Naive thymus-derived CD4-positive, alpha-beta T cell (primary cell): ENCODE results near the gene ICAM5. TPM values are rescaled to one million over a fixed set of nuclear protein-coding genes. Genes with fewer than 3 reads are reported as not detected.
A peak's percentile ranks its signal among the peaks of the same experiment; 100 is the strongest.

ENCODE experiments used
- ATAC-seq: fragments of 150-1000 bp; cut with Tn5 transposase; 2 replicates; pipeline ENCODE4 v1.10.0; 2021; ENCODE audit warnings: mild to moderate bottlenecking, moderate library complexity
- CTCF ChIA-PET: fragments of 350-600 bp; sonication (Branson Sonifier 250); formaldehyde crosslinking; loops from one replicate; lab custom pipeline; 2021; ENCODE audit warnings: antibody characterized with exemption; lab: Charles Lee
- POLR2A ChIA-PET: fragments of 350-600 bp; sonication (Branson Sonifier 250); formaldehyde crosslinking; loops from one replicate; lab custom pipeline; 2021; ENCODE audit warnings: antibody characterized with exemption, inconsistent platforms; lab: Charles Lee
- DNase-seq, 9 donors: peaks; one replicate each; pipeline versions ENCODE4 v3.0.0 to v3.0.0-alpha.2; 2020 to 2022; ENCODE audit warnings: mixed read lengths in 1 of 9
- H3K27ac ChIP-seq: one replicate; pipeline ENCODE4 v1.7.0; 2013; ENCODE audit warnings: mild to moderate bottlenecking, low read depth, low read length, moderate library complexity
- H3K27me3 ChIP-seq, 2 donors: one replicate each; pipeline ENCODE4 v1.7.0; 2013; ENCODE audit warnings: low read length in 2 of 2, mild to moderate bottlenecking in 2 of 2, moderate library complexity in 2 of 2; ENCODE audit not compliant: control insufficient read depth in 2 of 2, insufficient read depth in 2 of 2
- H3K36me3 ChIP-seq, 3 experiments: 1 replicate in 2 of 3; 2 replicates in 1 of 3; pipeline ENCODE4 v1.7.0; 2013; ENCODE audit warnings: low read length in 3 of 3, mild to moderate bottlenecking in 3 of 3, moderate library complexity in 1 of 3; ENCODE audit not compliant: insufficient read depth in 3 of 3, control insufficient read depth in 2 of 3
- H3K4me1 ChIP-seq, 2 donors: one replicate each; pipeline ENCODE4 v1.7.0; 2013; ENCODE audit warnings: low read length in 2 of 2, mild to moderate bottlenecking in 2 of 2, moderate library complexity in 1 of 2; ENCODE audit not compliant: control insufficient read depth in 2 of 2, insufficient read depth in 2 of 2
- H3K4me3 ChIP-seq: 2 replicates; pipeline ENCODE4 v1.7.0; 2013; ENCODE audit warnings: mild to moderate bottlenecking, low read length
- H3K9me3 ChIP-seq, 3 experiments: 1 replicate in 2 of 3; 2 replicates in 1 of 3; pipeline ENCODE4 v1.7.0; 2013; ENCODE audit warnings: low read length in 3 of 3; ENCODE audit not compliant: control insufficient read depth in 2 of 3
- H3K27ac Mint-ChIP-seq, 9 donors: one replicate each; pipeline ENCODE4 v1.8.0; 2020 to 2022; ENCODE audit warnings: mixed read lengths in 9 of 9, mild to moderate bottlenecking in 8 of 9, moderate library complexity in 5 of 9, inconsistent platforms in 2 of 9
- H3K27me3 Mint-ChIP-seq, 5 donors: one replicate each; pipeline ENCODE4 v1.8.0; 2021 to 2022; ENCODE audit warnings: mixed read lengths in 5 of 5, mild to moderate bottlenecking in 1 of 5
- H3K36me3 Mint-ChIP-seq, 5 donors: one replicate each; pipeline ENCODE4 v1.8.0; 2020 to 2022; ENCODE audit warnings: mixed read lengths in 5 of 5, mild to moderate bottlenecking in 3 of 5, inconsistent platforms in 1 of 5
- H3K4me1 Mint-ChIP-seq, 7 donors: one replicate each; pipeline ENCODE4 v1.8.0; 2020 to 2022; ENCODE audit warnings: mixed read lengths in 7 of 7, mild to moderate bottlenecking in 3 of 7, inconsistent platforms in 1 of 7
- H3K4me3 Mint-ChIP-seq, 10 donors: one replicate each; pipeline ENCODE4 v1.8.0; 2020 to 2022; ENCODE audit warnings: mild to moderate bottlenecking in 10 of 10, mixed read lengths in 10 of 10, moderate library complexity in 6 of 10, inconsistent platforms in 2 of 10
- H3K9me3 Mint-ChIP-seq, 11 donors: one replicate each; pipeline ENCODE4 v1.8.0; 2020 to 2022; ENCODE audit warnings: mixed read lengths in 11 of 11, mild to moderate bottlenecking in 4 of 11, inconsistent platforms in 1 of 11, moderate library complexity in 1 of 11
- intact Hi-C, 2 donors: fragments of 100-400 bp; cut with micrococcal nuclease; formaldehyde crosslinking; loops; one replicate each; pipeline ENCODE4 v1.15.1; 2023
- polyA plus RNA-seq, 2 donors: library from polyadenylated mRNA; unstranded; fragments of 300-500 nt; fragmentation: Illumina TruSeq; gene quantifications; one replicate each; pipeline ENCODE4 v1.2.3, GENCODE V29; 2021
- total RNA-seq, 6 experiments: library from RNA in 5 of 6; stranded (reverse) in 5 of 6; gene quantifications; 1 replicate in 5 of 6; 2 replicates in 1 of 6; pipeline ENCODE4 v1.2.3 and lab custom pipeline; 2021 to 2026

Gene ICAM5
- total and polyA plus RNA-seq, 7 experiments from 2014 or later: 0.46 to 2.4 (median 0.48) TPM; not detected in 4

- Histone ChIP-seq H3K4me1 (peaks cover 48 to 52% of the 10 kb centered on the region in 2 donors), H3K36me3 (no peaks in the 10 kb centered on the region), H3K27me3 (peaks cover 0 to 39% of the 10 kb centered on the region in 2 donors), H3K27ac (no peak overlapping the region), H3K9me3 (no peaks in the 10 kb centered on the region), H3K4me3 (no peak overlapping the region)
- ChIA-PET POLR2A (no interaction called here), CTCF (no interaction called here)
- intact Hi-C loops: loop anchor here in 1 of 2 donors (5.0 kb wide), 1 partner anchor 218 kb away; no protein-coding TSS in a partner anchor
- peak overlapping the region in 9 of 10 donors; percentile 9 to 87 (median 40) for H3K4me3 Mint-ChIP-seq
- ATAC-seq: no peak
- peak overlapping the region in 1 of 9 donors; percentile 66 for H3K27ac Mint-ChIP-seq
- H3K27me3 Mint-ChIP-seq: peaks cover 33 to 64% (median 42%) of the 10 kb centered on the region in 5 donors
- peak in 1 of 9 donors; percentile 5 for DNase-seq
- H3K9me3 Mint-ChIP-seq: peaks cover 0 to 4% (median 0%) of the 10 kb centered on the region in 11 donors
- H3K36me3 Mint-ChIP-seq: peaks cover 0 to 9% (median 0%) of the 10 kb centered on the region in 5 donors
- H3K4me1 Mint-ChIP-seq: peaks cover 31 to 53% (median 40%) of the 10 kb centered on the region in 7 donors
Measured at GRCh38 chr19:10294368-10294697, 4.6 kb downstream of the ICAM5 start.

- POLR2A ChIA-PET: interaction anchor here (0.7 kb wide), 1 partner anchor 9 kb away, joined by 3 read pairs; the partner anchor contains the start of gene ICAM4
- H3K9me3 Mint-ChIP-seq: peaks cover 0 to 4% (median 0%) of the 10 kb centered on the region in 11 donors
- Histone ChIP-seq H3K36me3 (no peaks in the 10 kb centered on the region), H3K27ac (no peak overlapping the region), H3K9me3 (no peaks in the 10 kb centered on the region), H3K27me3 (peaks cover 0 to 39% of the 10 kb centered on the region in 2 donors), H3K4me3 (peak overlapping the region; percentile 77), H3K4me1 (peaks cover 42 to 45% of the 10 kb centered on the region in 2 donors)
- peaks cover 31 to 66% (median 37%) of the 10 kb centered on the region in 5 donors for H3K27me3 Mint-ChIP-seq
- peak; percentile 45 to 72 (median 64) for DNase-seq
- peaks cover 23 to 48% (median 36%) of the 10 kb centered on the region in 7 donors for H3K4me1 Mint-ChIP-seq
- H3K4me3 Mint-ChIP-seq: peak overlapping the region; percentile 74 to 90 (median 85)
- peak; percentile 80 for ATAC-seq
- CTCF ChIA-PET: interaction anchor here (1.0 kb wide), 1 partner anchor 24 kb away, joined by 4 read pairs; the partner anchor contains the start of gene ICAM1
- peak overlapping the region in 5 of 9 donors; percentile 45 to 83 (median 74) for H3K27ac Mint-ChIP-seq
- peaks cover 0 to 9% (median 0%) of the 10 kb centered on the region in 5 donors for H3K36me3 Mint-ChIP-seq
- intact Hi-C loops: loop anchor here in 1 of 2 donors (1.0 kb wide), 1 partner anchor 9 kb away; the partner anchor contains the start of gene ICAM4
Measured at GRCh38 chr19:10295305-10295846, 5.6 kb downstream of the ICAM5 start.

GRCh38 chr19:10295847-10296591, 6.3 kb downstream of the ICAM5 start:
- ChIA-PET CTCF (interaction anchor here (0.5 to 1.0 kb wide), 3 partner anchors 25 to 340 kb away, joined by 3 to 4 read pairs (median 3); partner anchors contain the start of gene ICAM1), POLR2A (interaction anchor here (0.5 to 0.7 kb wide), 2 partner anchors 9 to 62 kb away, joined by 3 read pairs; partner anchors contain the start of gene ICAM4)
- H3K9me3 Mint-ChIP-seq: peaks cover 0 to 4% (median 0%) of the 10 kb centered on the region in 11 donors
- intact Hi-C loops: loop anchor here in 1 of 2 donors (1.0 kb wide), 1 partner anchor 10 kb away; the partner anchor contains the start of gene ICAM4
- Histone ChIP-seq H3K4me3 (peak overlapping the region; percentile 77), H3K4me1 (peaks cover 36 to 39% of the 10 kb centered on the region in 2 donors), H3K27me3 (peaks cover 0 to 34% of the 10 kb centered on the region in 2 donors), H3K9me3 (no peaks in the 10 kb centered on the region), H3K36me3 (no peaks in the 10 kb centered on the region), H3K27ac (no peak overlapping the region)
- H3K36me3 Mint-ChIP-seq: peaks cover 0 to 9% (median 0%) of the 10 kb centered on the region in 5 donors
- no peak for DNase-seq
- H3K27me3 Mint-ChIP-seq: peaks cover 26 to 59% (median 31%) of the 10 kb centered on the region in 5 donors
- H3K4me3 Mint-ChIP-seq: peak overlapping the region; percentile 74 to 90 (median 85)
- peaks cover 19 to 41% (median 29%) of the 10 kb centered on the region in 7 donors for H3K4me1 Mint-ChIP-seq
- ATAC-seq: no peak
- H3K27ac Mint-ChIP-seq: peak overlapping the region in 5 of 9 donors; percentile 45 to 83 (median 74)

GRCh38 chr19:10299545-10300458, 10.1 kb downstream of the ICAM5 start:
- DNase-seq (no peak), ATAC-seq (no peak)
- Histone ChIP-seq H3K9me3 (no peaks in the 10 kb centered on the region), H3K4me1 (peaks cover 11 to 12% of the 10 kb centered on the region in 2 donors), H3K27me3 (peaks cover 0 to 4% of the 10 kb centered on the region in 2 donors), H3K4me3 (no peak overlapping the region), H3K36me3 (no peaks in the 10 kb centered on the region), H3K27ac (no peak overlapping the region)
- H3K27me3 Mint-ChIP-seq: peaks cover 4 to 28% (median 6%) of the 10 kb centered on the region in 5 donors
- H3K4me1 Mint-ChIP-seq: peaks cover 6 to 20% (median 7%) of the 10 kb centered on the region in 7 donors
- peaks cover 0 to 2% (median 0%) of the 10 kb centered on the region in 11 donors for H3K9me3 Mint-ChIP-seq
- CTCF ChIA-PET: interaction anchor here (1.9 kb wide), 1 partner anchor 29 kb away, joined by 6 read pairs; the partner anchor contains the start of gene ICAM1
- H3K4me3 Mint-ChIP-seq: no peak overlapping the region
- H3K27ac Mint-ChIP-seq: peak overlapping the region in 1 of 9 donors; percentile 29
- peaks cover 0 to 4% (median 0%) of the 10 kb centered on the region in 5 donors for H3K36me3 Mint-ChIP-seq
- POLR2A ChIA-PET: no interaction called here
- intact Hi-C loops: no loop called here

DNA sequence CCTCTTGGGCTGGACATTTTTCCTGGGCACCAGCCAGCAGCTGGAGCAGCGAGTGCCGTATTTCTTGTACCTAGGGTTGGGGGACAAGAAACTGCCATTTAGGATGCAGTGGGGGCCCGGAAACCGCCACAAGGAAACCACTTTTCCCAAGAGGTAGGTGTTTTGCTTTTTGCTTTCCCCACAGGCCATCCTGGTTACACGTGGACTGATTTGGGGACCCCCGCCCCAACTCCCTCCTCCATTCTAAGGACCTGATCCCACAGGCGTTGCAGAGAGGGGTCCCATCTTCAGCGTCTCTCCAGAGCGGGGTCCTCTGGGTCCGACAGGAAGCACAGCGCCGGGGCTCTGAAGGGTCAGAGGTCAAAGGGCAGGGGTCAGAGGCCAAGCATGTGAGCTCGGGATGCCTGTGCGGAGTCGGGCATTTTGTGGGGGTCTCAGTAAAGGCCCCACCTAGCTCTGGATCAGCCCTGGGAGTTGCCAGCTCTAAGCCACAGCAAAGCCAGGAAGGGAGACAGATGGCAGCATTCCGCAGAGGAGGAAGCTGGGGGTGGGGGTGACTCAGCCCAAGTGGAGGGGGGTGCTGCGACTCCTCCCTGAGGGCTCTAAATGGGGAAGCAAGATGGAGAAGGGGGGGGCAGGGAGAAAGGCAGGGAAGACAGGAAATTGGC, 15.5 kb downstream of the ICAM5 start:
- Mint-ChIP-seq H3K36me3 (peaks cover 0 to 11% (median 0%) of the 10 kb centered on the region in 5 donors), H3K9me3 (no peaks in the 10 kb centered on the region), H3K27ac (no peak overlapping the region), H3K4me1 (peaks cover 0 to 6% (median 0%) of the 10 kb centered on the region in 7 donors), H3K4me3 (no peak overlapping the region), H3K27me3 (peaks cover 0 to 6% (median 0%) of the 10 kb centered on the region in 5 donors)
- Histone ChIP-seq H3K27me3 (no peaks in the 10 kb centered on the region), H3K4me3 (no peak overlapping the region), H3K27ac (no peak overlapping the region), H3K9me3 (no peaks in the 10 kb centered on the region), H3K36me3 (peaks cover 0 to 6% (median 0%) of the 10 kb centered on the region in 3 experiments), H3K4me1 (no peaks in the 10 kb centered on the region)
- ChIA-PET POLR2A (no interaction called here), CTCF (no interaction called here)
- ATAC-seq: peak; percentile 84
- intact Hi-C loops: no loop called here
- DNase-seq: no peak
